Bronchial epithelial cell (primary cell): ENCODE data around the gene SCYGR8. TPM values are rescaled to one million over a fixed set of nuclear protein-coding genes. Genes with fewer than 3 reads are reported as not detected.

ENCODE experiments used
- DNase-seq: peaks from one replicate; pipeline ENCODE4 v3.0.0-alpha.2; 2010; ENCODE audit warnings: low read depth
- FAIRE-seq: peaks from 2 replicates; lab custom pipeline; 2011; peaks lifted over from hg19 to GRCh38; lab: Jason Lieb, UNC
- H3K27me3 ChIP-seq: 2 replicates; pipeline ENCODE4 v1.5.1; 2011; ENCODE audit warnings: low read length; ENCODE audit not compliant: control insufficient read depth, insufficient read depth
- H3K36me3 ChIP-seq: 2 replicates; pipeline ENCODE4 v1.5.1; 2011; ENCODE audit warnings: low read length; ENCODE audit not compliant: control insufficient read depth, insufficient read depth
- H3K4me3 ChIP-seq: 2 replicates; pipeline ENCODE4 v1.5.1; 2011; ENCODE audit warnings: mild to moderate bottlenecking, low read depth, low read length, control low read depth
- CTCF ChIP-seq: IDR thresholded peaks from 2 replicates; pipeline ENCODE4 v1.5.1; 2011; ENCODE audit warnings: mild to moderate bottlenecking, moderate library complexity, low read length, control low read depth, inconsistent platforms; ENCODE audit not compliant: insufficient read depth, severe bottlenecking
- total RNA-seq: library from RNA; depleted of rRNA; stranded (reverse); fragments of >200 nt; gene quantifications from 2 replicates; pipeline ENCODE4 v1.2.1, GENCODE V29; 2014

The SCYGR8 gene
- total RNA-seq, 1 donor from 2014 or later = not detected

- Histone ChIP-seq H3K36me3 (no peaks in the 10 kb centered on the region), H3K27me3 (no peaks in the 10 kb centered on the region), H3K4me3 (no peak overlapping the region)
- FAIRE-seq (no peak), DNase-seq (no peak)
- TF ChIP-seq CTCF = no peak
Measured at GRCh38 chr2:227767830-227768229, 22.1 kb downstream of the SCYGR8 start.

GRCh38 chr2:227772197-227772661 is 26.5 kb downstream of the SCYGR8 start:
- no peak overlapping the region for H3K4me3 ChIP-seq
- DNase-seq (no peak), FAIRE-seq (no peak)
- no peaks in the 10 kb centered on the region for H3K27me3 ChIP-seq
- no peaks in the 10 kb centered on the region for H3K36me3 ChIP-seq
- no peak for TF ChIP-seq CTCF

GRCh38 chr2:227772932-227773331 is 27.2 kb downstream of the SCYGR8 start:
- Histone ChIP-seq H3K27me3 (no peaks in the 10 kb centered on the region), H3K4me3 (no peak overlapping the region), H3K36me3 (no peaks in the 10 kb centered on the region)
- DNase-seq = no peak
- FAIRE-seq = no peak
- TF ChIP-seq CTCF = no peak

GRCh38 chr2:227774011-227774624 is 28.4 kb downstream of the SCYGR8 start:
- no peak for TF ChIP-seq CTCF
- no peak overlapping the region for H3K4me3 ChIP-seq
- FAIRE-seq (no peak), DNase-seq (no peak)
- H3K36me3 ChIP-seq = no peaks in the 10 kb centered on the region
- H3K27me3 ChIP-seq = no peaks in the 10 kb centered on the region

GRCh38 chr2:227774895-227775842 is 29.5 kb downstream of the SCYGR8 start:
- no peak for DNase-seq
- H3K4me3 ChIP-seq = no peak overlapping the region
- TF ChIP-seq CTCF = no peak
- H3K36me3 ChIP-seq = no peaks in the 10 kb centered on the region
- no peak for FAIRE-seq
- H3K27me3 ChIP-seq = no peaks in the 10 kb centered on the region
